NCI-H146 treated with DMSO at 0.1 percent for 48 hours (cell line): ENCODE measurements around the gene UBE2N.

Experiments used
- DNase-seq: peaks from one replicate; lab custom pipeline; 2025; ENCODE audit not compliant: unreplicated experiment; lab: John Stamatoyannopoulos, UW

Gene UBE2N

GRCh38 chr12:93441617-93442410 is at the start of gene UBE2N:
TSS of gene UBE2N (minus strand) at chr12:93441947. CDS start at chr12:93441884, 63 bp downstream.
- peak; percentile 83 for DNase-seq

DNA sequence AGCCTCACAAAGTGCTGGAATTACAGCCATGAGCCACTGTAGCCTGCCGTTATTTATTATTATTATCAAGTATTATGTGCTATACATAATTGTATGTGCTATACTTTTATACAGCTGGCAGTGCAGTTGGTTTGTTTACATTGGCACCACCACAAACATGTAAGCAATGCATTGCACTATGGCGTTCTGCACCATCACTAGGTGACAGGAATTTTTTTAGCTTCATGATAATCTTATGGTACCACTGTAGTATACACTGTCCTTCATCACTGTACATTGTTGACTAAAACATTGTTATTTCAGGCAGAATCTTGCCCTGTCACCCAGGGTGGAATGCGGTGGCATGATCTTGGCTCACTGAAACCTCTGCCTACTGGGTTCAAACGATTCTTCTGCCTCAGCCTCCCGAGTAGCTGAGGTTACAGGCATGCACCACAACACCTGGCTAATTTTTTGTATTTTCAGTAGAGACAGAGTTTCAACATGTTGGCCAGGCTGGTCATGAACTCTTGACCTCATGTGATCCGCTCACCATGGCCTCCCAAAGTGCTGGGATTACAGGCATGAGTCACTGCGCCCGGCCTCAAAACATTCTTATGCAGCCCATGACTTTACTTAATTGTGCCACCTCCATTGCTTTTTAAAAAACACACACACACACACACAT is 42.7 kb upstream of the UBE2N start:
- no peak for DNase-seq

GRCh38 chr12:93483151-93483807 is 41.5 kb upstream of the UBE2N start:
- DNase-seq: no peak

GRCh38 chr12:93482721-93483120 is 41.0 kb upstream of the UBE2N start:
- no peak for DNase-seq

GRCh38 chr12:93476555-93476954 is 34.8 kb upstream of the UBE2N start:
- no peak for DNase-seq

DNA sequence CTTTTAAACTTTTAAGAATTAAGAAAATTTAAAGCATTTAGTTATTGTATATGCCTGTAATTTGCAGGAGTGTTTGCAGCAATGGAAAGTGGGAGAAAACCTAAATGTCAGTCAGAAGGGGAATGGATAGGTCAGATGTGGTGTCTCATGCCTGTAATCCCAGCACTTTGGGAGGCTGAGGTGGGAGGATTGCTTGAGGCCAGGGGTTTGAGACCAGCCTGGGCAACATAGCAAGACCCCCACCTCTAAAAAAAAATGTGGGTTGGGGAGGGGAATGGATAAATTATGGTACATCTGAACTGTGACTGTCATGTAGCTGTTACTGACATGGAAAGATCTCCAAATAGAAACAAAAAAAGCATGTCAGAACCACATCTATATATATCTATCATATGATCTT is 27.6 kb upstream of the UBE2N start:
- DNase-seq: no peak

GRCh38 chr12:93468008-93468371 is 26.2 kb upstream of the UBE2N start:
- DNase-seq: peak; percentile 32

DNA sequence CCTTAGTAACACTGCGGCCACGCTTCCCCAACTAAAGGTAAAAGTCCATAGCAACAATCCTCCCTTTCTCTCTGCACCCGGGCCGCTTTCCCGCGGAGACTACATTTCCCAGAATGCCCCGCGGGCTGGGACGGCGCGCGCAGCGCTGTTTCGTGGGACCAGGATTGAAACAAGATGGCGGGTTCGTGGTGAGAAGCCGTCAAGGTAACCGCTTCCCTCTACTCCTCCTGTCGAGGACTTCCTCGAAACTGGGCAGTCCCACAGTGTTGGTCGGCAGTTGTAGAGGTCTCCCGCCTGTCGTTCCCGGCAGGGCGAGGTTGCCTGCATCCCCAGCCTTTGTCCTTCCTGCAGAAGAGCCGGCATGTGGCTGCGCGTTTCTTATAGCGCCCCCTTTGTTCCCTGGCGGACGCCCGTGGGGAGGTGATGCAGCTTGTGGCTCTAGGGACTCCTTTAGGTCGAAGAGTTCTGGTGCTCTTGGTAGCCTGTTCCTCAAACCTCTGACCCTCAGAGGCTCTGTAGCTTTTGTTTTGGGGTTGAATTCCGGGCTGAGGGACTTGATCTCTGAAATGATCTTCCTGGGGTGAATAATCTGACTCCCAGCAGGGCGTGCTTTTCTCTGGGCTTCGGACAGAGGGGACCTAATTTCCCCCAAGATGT is 25.7 kb upstream of the UBE2N start, which contains the start of gene MRPL42:
Gene MRPL42 (plus strand): TSS at position 164 of the 657 bp plus-strand sequence. CDS start 1,772 bp downstream, outside the sequence.
- DNase-seq: peak; percentile 80

DNA sequence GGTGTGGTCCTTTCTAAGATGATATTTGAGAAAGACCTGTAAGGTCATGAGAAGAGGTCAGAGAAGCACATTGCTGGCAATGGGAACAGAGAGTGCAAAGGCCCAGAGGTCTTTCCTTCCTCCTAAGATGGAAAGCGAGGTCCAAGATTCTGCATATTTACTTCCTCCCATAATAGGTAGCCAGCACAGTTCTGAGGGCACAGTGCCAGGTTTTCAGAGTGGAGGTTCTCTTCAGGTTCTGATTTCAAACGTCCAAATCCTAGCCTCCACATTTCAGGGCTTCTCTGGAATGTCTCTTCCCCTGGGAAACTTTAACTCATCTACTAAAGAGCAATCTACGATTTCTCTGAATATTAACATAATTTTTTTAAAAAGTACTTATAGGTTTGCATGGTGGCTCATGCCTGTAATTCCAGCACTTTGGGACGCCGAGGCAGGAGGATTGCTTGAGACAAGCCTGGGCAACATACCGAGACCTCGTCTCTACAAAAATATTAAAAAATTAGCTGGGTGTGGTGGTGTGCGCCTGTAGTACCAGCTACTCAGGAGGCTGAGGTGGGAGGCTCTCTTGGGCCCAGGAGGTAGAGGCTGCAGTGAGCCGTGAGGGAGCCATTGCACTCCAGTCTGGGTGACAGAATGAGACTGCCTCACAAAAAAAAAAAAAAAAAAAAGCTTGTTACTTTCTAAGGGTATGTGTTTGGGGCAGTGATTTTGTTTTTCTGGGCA is 25.0 kb upstream of the UBE2N start:
- no peak for DNase-seq

GRCh38 chr12:93465841-93466240 is 24.1 kb upstream of the UBE2N start:
- no peak for DNase-seq

- no peak for DNase-seq
These were observed 19.8 kb upstream of the UBE2N start for GRCh38 chr12:93461503-93461902.

DNA sequence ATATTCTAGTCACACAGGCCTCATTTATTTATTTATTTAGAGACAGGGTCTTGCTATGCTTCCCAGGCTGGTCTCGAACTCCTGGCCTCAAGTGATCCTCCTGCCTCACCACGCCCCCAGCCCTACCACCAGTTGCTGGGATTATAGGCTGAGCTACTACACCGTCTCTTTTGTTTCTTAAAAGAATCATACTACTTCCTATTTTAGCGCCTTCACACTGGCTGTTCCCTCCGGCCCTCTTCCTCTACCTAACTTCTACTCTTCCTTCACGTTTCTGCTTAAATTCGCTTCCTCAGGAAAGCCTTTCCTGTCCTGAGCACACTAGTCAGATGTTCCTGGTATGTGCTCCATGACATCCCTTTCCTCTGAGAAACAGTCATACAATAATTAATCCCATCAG is 19.2 kb upstream of the UBE2N start:
- no peak for DNase-seq

- DNase-seq: no peak
These were observed 18.3 kb upstream of the UBE2N start for GRCh38 chr12:93460003-93460402.

DNA sequence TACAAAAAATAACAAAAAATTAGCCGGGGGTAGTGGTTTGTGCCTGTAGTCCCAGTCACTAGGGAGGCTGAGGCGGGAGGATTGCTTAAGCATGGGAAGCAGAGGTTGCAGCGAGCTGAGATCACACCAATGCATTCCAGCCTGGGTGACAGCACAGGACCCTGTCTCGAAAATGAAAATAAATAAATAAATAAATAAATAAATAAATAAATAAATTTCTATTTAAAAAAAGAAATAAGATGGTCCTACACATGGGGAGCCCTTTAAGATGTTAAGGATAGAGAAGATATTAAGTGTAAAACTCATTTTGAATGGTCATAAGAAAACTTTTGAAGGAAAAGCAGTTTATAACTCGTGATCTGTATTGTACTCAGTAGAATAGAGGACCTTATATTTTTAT is 17.4 kb upstream of the UBE2N start:
- DNase-seq: no peak

- no peak for DNase-seq
These were observed 14.3 kb upstream of the UBE2N start for GRCh38 chr12:93456077-93456476.

DNA sequence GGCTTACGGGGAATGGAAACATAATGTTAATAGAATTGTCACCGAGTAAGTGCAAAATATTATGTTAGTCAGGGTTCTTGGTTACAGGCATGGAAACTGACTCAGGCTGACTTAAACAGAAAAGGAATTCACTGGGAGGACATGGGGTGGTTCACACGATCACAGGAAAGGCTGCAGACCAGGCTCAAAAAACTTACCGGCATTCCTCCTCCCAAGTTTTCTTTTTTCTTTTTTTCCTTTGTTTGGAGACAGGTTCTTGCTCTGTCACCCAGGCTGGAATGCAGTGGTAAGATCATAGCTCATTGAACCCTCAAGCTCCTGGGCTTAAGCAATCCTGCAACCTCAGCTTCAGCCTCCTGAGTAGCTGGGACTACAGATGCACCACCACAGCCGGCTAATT is 11.9 kb upstream of the UBE2N start:
- no peak for DNase-seq

DNA sequence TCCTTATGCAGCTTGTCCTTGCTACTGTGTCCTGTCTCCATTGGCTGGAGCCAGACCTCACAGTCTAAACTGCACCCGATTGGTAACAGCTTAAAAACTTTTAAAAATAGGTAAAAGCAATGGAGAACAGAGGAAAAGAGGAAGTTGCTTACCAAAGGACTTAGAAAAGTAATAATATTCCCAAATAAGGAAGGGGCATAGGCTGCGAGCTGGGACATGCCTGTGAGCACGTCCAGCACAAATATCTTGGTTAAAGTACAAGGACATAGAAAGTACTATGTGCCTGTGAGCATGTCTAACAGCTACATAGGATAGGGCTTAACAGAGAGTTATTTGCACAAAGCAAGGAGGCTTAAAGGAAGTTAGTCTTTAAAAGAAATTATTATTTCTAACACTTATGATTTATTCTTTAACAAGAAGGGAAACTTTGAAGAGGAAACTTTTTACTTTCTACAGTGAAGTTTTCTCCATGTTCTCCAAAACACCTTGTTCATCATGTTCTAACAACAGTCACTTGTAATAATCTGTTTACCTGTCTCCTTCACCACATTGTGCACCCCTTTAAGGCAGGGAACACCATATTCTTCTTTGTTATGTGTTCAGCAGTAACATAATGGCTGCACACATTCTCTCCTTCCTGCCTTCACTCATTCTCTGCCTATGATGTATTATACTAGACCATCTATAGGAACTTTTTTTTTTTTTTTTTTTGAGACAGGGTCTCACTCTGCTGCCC is 9.8 kb upstream of the UBE2N start:
- DNase-seq: no peak

GRCh38 chr12:93449277-93449676 is 7.5 kb upstream of the UBE2N start:
- DNase-seq: no peak

- DNase-seq: no peak
These were observed 7.0 kb upstream of the UBE2N start for GRCh38 chr12:93448796-93449195.
